DMS 273 (cell line): ENCODE results near the gene ZCCHC3.

Source experiments
- DNase-seq: peaks from one replicate; lab custom pipeline; 2025; ENCODE audit not compliant: unreplicated experiment; lab: John Stamatoyannopoulos, UW

Gene ZCCHC3

GRCh38 chr20:278607-279571 lies 18.5 kb upstream of the ZCCHC3 start:
- DNase-seq: no peak

GRCh38 chr20:284172-284571 lies 13.2 kb upstream of the ZCCHC3 start:
- no peak for DNase-seq

- no peak for DNase-seq
These were observed 10.9 kb upstream of the ZCCHC3 start for GRCh38 chr20:286508-286907.

GRCh38 chr20:288956-289692 lies 8.2 kb upstream of the ZCCHC3 start:
- peak; percentile 45 for DNase-seq

GRCh38 chr20:289693-290083 lies 7.7 kb upstream of the ZCCHC3 start:
- DNase-seq: peak; percentile 62

GRCh38 chr20:290084-290831 lies 7.1 kb upstream of the ZCCHC3 start, which contains the start of gene C20orf96:
TSS of gene C20orf96 (minus strand) at chr20:290750. CDS start at chr20:290610, 140 bp downstream.
- peak; percentile 97 for DNase-seq

- DNase-seq: no peak
These were observed 2.8 kb upstream of the ZCCHC3 start for GRCh38 chr20:294602-295001.

GRCh38 chr20:295804-296203 lies 1.6 kb upstream of the ZCCHC3 start:
- no peak for DNase-seq

- peak; percentile 75 for DNase-seq
These were observed 780 bp downstream of the ZCCHC3 start for GRCh38 chr20:297925-298775.

GRCh38 chr20:298776-299391 lies 1.5 kb downstream of the ZCCHC3 start:
- no peak for DNase-seq

GRCh38 chr20:300345-300990 lies 3.1 kb downstream of the ZCCHC3 start:
- no peak for DNase-seq

GRCh38 chr20:301886-302848 lies 4.8 kb downstream of the ZCCHC3 start:
- no peak for DNase-seq

- no peak for DNase-seq
These were observed 8.4 kb downstream of the ZCCHC3 start for GRCh38 chr20:305745-306144.

- no peak for DNase-seq
These were observed 11.2 kb downstream of the ZCCHC3 start for GRCh38 chr20:308427-309038.

- no peak for DNase-seq
These were observed 12.0 kb downstream of the ZCCHC3 start for GRCh38 chr20:309306-309840.

GRCh38 chr20:309841-310644 lies 12.7 kb downstream of the ZCCHC3 start:
- peak; percentile 94 for DNase-seq

- no peak for DNase-seq
These were observed 13.3 kb downstream of the ZCCHC3 start for GRCh38 chr20:310645-311044.
